Right lobe of liver (tissue), 6 donors: ENCODE data around the gene GGNBP2. TPM values are rescaled to one million over a fixed set of nuclear protein-coding genes. Genes with fewer than 3 reads are reported as not detected.

Experiments
- ATAC-seq, 4 donors: fragments of 200-7000 bp; cut with Tn5 transposase; one replicate each; pipeline ENCODE4 v1.9.1; 2020; ENCODE audit warnings: mild to moderate bottlenecking in 4 of 4, moderate library complexity in 4 of 4
- DNase-seq, 3 donors: peaks; one replicate each; pipeline ENCODE4 v3.0.0-alpha.2; 2020
- H3K27ac ChIP-seq, 3 donors: fragments of 200-600 bp; one replicate each; pipeline ENCODE4 v1.8.0; 2022
- H3K27me3 ChIP-seq, 2 donors: fragments of 200-600 bp; one replicate each; pipeline ENCODE4 v1.8.0; 2022
- H3K36me3 ChIP-seq, 4 donors: fragments of 200-600 bp; sonication (generic) in 1 of 4; one replicate each; pipeline versions ENCODE4 v1.5.1 to v1.8.0; 2017 to 2022; ENCODE audit warnings: control low read depth in 1 of 4
- H3K4me1 ChIP-seq, 4 donors: fragments of 200-600 bp; sonication (generic) in 1 of 4; one replicate each; pipeline versions ENCODE4 v1.5.1 to v1.8.0; 2017 to 2022; ENCODE audit warnings: control low read depth in 1 of 4
- H3K4me3 ChIP-seq, 3 donors: fragments of 200-600 bp; one replicate each; pipeline ENCODE4 v1.8.0; 2022
- H3K9me3 ChIP-seq, 4 donors: fragments of 200-600 bp; sonication (generic) in 1 of 4; one replicate each; pipeline versions ENCODE4 v1.5.1 to v1.8.0; 2017 to 2022; ENCODE audit warnings: control low read depth in 1 of 4
- POLR2A ChIP-seq: fragments of 450-650 bp; IDR thresholded peaks from one replicate; pipeline ENCODE4 v1.6.1; 2017; ENCODE audit warnings: antibody characterized with exemption, mild to moderate bottlenecking
- WGBS: methylation state at CpG from one replicate; pipeline ENCODE4 v1.1.6; 2018; ENCODE audit warnings: low coverage, low lambda C conversion rate; ENCODE audit not compliant: insufficient coverage; ENCODE audit errors: missing lambda C conversion rate; 5-methylcytosine and 5-hydroxymethylcytosine counted together
- intact Hi-C, 2 donors: fragments of 100-400 bp; cut with DNase I; formaldehyde crosslinking; loops; one replicate each; pipeline versions ENCODE4 v1.11.2 to v1.14.1; 2022
- total RNA-seq, 6 experiments: library from RNA; depleted of rRNA in 2 of 6; stranded (reverse); fragments of >200 nt in 2 of 6; fragmentation: NEBNext Ultra II Directional in 3 of 6; extraction: Animal tissue kit (Norgen Biotek cat#: 25700) in 3 of 6; gene quantifications; one replicate each; pipeline versions ENCODE4 v1.1.0 to v1.2.4, GENCODE V29; 2016 to 2023
- TF ChIP-seq, protein P1 (sequence below), 4 donors: fragments of 200-600 bp in 3 of 4; fragments of 450-650 bp in 1 of 4; IDR thresholded peaks; one replicate each; pipeline versions ENCODE4 v1.5.1 to v1.8.0; 2016 to 2022; ENCODE audit warnings: antibody characterized with exemption in 4 of 4, mild to moderate bottlenecking in 2 of 4
- donor health status: DM: no; HTN: yes; CAD: no.
- donor health status: DM: no; HTN: no; CAD: no.
- donor health status: DM: no; HTN: no; CAD: no.
- donor health status: DM: no; HTN: yes; CAD: no.
- donor health status: DM: no; HTN: yes; CAD: no.

Gene GGNBP2
- total RNA-seq, 6 experiments from 2014 or later = 24.3 to 39.6 (median 35.3) TPM

- DNase-seq (no peak), ATAC-seq (no peak)
- Histone ChIP-seq H3K27me3 (no peaks in the 10 kb centered on the region), H3K27ac (no peak overlapping the region), H3K36me3 (peaks cover 0 to 7% (median 1%) of the 10 kb centered on the region in 4 donors), H3K4me3 (no peak overlapping the region), H3K9me3 (no peaks in the 10 kb centered on the region), H3K4me1 (no peaks in the 10 kb centered on the region)
- 93% methylated on average over 3 of the region's 6 CpGs for WGBS
- intact Hi-C loops = no loop called here
- TF ChIP-seq, protein P1, sequence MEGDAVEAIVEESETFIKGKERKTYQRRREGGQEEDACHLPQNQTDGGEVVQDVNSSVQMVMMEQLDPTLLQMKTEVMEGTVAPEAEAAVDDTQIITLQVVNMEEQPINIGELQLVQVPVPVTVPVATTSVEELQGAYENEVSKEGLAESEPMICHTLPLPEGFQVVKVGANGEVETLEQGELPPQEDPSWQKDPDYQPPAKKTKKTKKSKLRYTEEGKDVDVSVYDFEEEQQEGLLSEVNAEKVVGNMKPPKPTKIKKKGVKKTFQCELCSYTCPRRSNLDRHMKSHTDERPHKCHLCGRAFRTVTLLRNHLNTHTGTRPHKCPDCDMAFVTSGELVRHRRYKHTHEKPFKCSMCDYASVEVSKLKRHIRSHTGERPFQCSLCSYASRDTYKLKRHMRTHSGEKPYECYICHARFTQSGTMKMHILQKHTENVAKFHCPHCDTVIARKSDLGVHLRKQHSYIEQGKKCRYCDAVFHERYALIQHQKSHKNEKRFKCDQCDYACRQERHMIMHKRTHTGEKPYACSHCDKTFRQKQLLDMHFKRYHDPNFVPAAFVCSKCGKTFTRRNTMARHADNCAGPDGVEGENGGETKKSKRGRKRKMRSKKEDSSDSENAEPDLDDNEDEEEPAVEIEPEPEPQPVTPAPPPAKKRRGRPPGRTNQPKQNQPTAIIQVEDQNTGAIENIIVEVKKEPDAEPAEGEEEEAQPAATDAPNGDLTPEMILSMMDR (IDR thresholded peaks at IDR 0.05) = no peak
- no peak for TF ChIP-seq POLR2A
Observed at GRCh38 chr17:36511216-36511615, 33.5 kb upstream of the GGNBP2 start.

- Histone ChIP-seq H3K4me3 (no peak overlapping the region), H3K27me3 (no peaks in the 10 kb centered on the region), H3K4me1 (no peaks in the 10 kb centered on the region), H3K9me3 (no peaks in the 10 kb centered on the region), H3K27ac (no peak overlapping the region), H3K36me3 (no peaks in the 10 kb centered on the region)
- TF ChIP-seq POLR2A = no peak
- TF ChIP-seq, protein P1 (IDR thresholded peaks at IDR 0.05) = no peak
- no peak for ATAC-seq
- no CpG with 5 or more reads among the region's 5 CpGs for WGBS
- no peak for DNase-seq
- intact Hi-C loops = no loop called here
Observed at GRCh38 chr17:36512641-36513040, 32.1 kb upstream of the GGNBP2 start.

- ATAC-seq (no peak), DNase-seq (no peak)
- no peaks in the 10 kb centered on the region for H3K27me3 ChIP-seq
- intact Hi-C loops = no loop called here
- no peaks in the 10 kb centered on the region for H3K4me1 ChIP-seq
- H3K27ac ChIP-seq = no peak overlapping the region
- no peaks in the 10 kb centered on the region for H3K9me3 ChIP-seq
- peaks cover 0 to 5% (median 2%) of the 10 kb centered on the region in 4 donors for H3K36me3 ChIP-seq
- no peak overlapping the region for H3K4me3 ChIP-seq
- TF ChIP-seq, protein P1 (IDR thresholded peaks at IDR 0.05) = no peak
- TF ChIP-seq POLR2A = no peak
- WGBS = 84% methylated on average over 3 of the region's 3 CpGs
Observed at GRCh38 chr17:36514856-36515255, 29.9 kb upstream of the GGNBP2 start.

- ATAC-seq (no peak), DNase-seq (no peak)
- peaks cover 0 to 5% (median 2%) of the 10 kb centered on the region in 4 donors for H3K36me3 ChIP-seq
- no peak overlapping the region for H3K27ac ChIP-seq
- no peaks in the 10 kb centered on the region for H3K4me1 ChIP-seq
- intact Hi-C loops = no loop called here
- H3K27me3 ChIP-seq = no peaks in the 10 kb centered on the region
- no peak overlapping the region for H3K4me3 ChIP-seq
- H3K9me3 ChIP-seq = no peaks in the 10 kb centered on the region
- WGBS = 91% methylated on average over 1 of the region's 4 CpGs
- TF ChIP-seq, protein P1 (IDR thresholded peaks at IDR 0.05) = no peak
- TF ChIP-seq POLR2A = no peak
Observed at GRCh38 chr17:36515837-36516236, 28.9 kb upstream of the GGNBP2 start.

GRCh38 chr17:36523113-36523512 is 21.6 kb upstream of the GGNBP2 start:
- no peak for DNase-seq
- TF ChIP-seq, protein P1 (IDR thresholded peaks at IDR 0.05) = no peak
- no peak for TF ChIP-seq POLR2A
- no peaks in the 10 kb centered on the region for H3K4me1 ChIP-seq
- peaks cover 0 to 50% (median 12%) of the 10 kb centered on the region in 4 donors for H3K36me3 ChIP-seq
- WGBS = 80% methylated on average over 2 of the region's 2 CpGs
- no peaks in the 10 kb centered on the region for H3K27me3 ChIP-seq
- H3K9me3 ChIP-seq = no peaks in the 10 kb centered on the region
- no peak for ATAC-seq
- no peak overlapping the region for H3K4me3 ChIP-seq
- H3K27ac ChIP-seq = no peak overlapping the region
- intact Hi-C loops = no loop called here
